ENCODE data around the gene TFB1M. TPM values are rescaled to one million over a fixed set of nuclear protein-coding genes. Genes with fewer than 3 reads are reported as not detected.

The TFB1M gene
- total and polyA plus RNA-seq, 2 donors (not counting 1 experiment from before 2014, with no cell fraction given), result 16.3 to 28.9 TPM

GRCh38 chr6:155333414-155333813 is 19.1 kb upstream of the TFB1M start:
- H3K4me2 ChIP-seq (ENCODE audit: extremely low read depth, insufficient read depth, low read length), result no peak overlapping the region
- H3K79me2 ChIP-seq (ENCODE audit: control insufficient read depth, insufficient read depth, low read length), result no peaks in the 10 kb centered on the region
- H3K4me1 ChIP-seq (ENCODE audit: control insufficient read depth, extremely low read depth, insufficient read depth, low read length), result no peaks in the 10 kb centered on the region
- H3K27me3 ChIP-seq (ENCODE audit: control insufficient read depth, insufficient read depth, low read length), result no peaks in the 10 kb centered on the region
- no peaks in the 10 kb centered on the region for H4K20me1 ChIP-seq (ENCODE audit: control insufficient read depth, extremely low read depth, insufficient read depth, low read length)
- no peak for DNase-seq (ENCODE audit: low read depth in 2 of 2)
- no peak overlapping the region for H3K27ac ChIP-seq (ENCODE audit: insufficient read depth, low read length)
- peak overlapping the region; percentile 61 for H2AFZ ChIP-seq (ENCODE audit: low read length)
- H3K9me3 ChIP-seq (ENCODE audit: control insufficient read depth, insufficient read depth, low read depth, low read length), result no peaks in the 10 kb centered on the region
- TF ChIP-seq CTCF (conservative IDR thresholded peaks at IDR 0.05 in 1 of 2, IDR thresholded peaks at IDR 0.05 in 1 of 2; ENCODE audit: low read depth in 1 of 2, low read length in 2 of 2) (no peak), EZH2 (IDR thresholded peaks at IDR 0.05; ENCODE audit: low read length, missing control alignments) (no peak)
- H3K4me3 ChIP-seq (replicated peaks in 1 of 4; ENCODE audit: control extremely low read depth in 1 of 4, insufficient read depth in 1 of 4, low read depth in 3 of 4, low read length in 4 of 4), result no peak overlapping the region
- H3K9ac ChIP-seq (ENCODE audit: insufficient read depth, low read length), result no peak overlapping the region
- no peaks in the 10 kb centered on the region for H3K36me3 ChIP-seq (ENCODE audit: control insufficient read depth, insufficient read depth, low read length)

DNA sequence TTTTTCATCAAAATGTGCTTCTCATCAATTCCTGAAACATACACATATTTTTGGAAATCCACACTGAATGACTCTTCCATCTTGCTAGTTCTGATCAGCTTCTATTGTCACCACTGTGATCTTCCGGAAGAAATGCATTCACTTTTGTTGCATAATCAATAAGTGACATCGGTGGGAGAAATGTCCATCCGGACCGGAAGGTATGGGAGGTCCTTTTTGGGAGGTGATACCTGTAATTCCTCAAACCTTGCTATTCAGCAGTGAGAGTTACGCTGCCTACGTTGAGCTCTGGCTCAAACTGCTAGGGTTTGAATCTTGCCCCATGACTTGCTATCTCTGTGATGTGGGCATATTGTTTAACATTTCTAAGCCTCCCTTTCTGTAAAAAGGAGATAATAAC is 16.6 kb upstream of the TFB1M start:
- no peak overlapping the region for H3K27ac ChIP-seq (ENCODE audit: insufficient read depth, low read length)
- peaks cover 2% of the 10 kb centered on the region for H3K4me1 ChIP-seq (ENCODE audit: control insufficient read depth, extremely low read depth, insufficient read depth, low read length)
- no peaks in the 10 kb centered on the region for H3K36me3 ChIP-seq (ENCODE audit: control insufficient read depth, insufficient read depth, low read length)
- H3K9me3 ChIP-seq (ENCODE audit: control insufficient read depth, insufficient read depth, low read depth, low read length), result no peaks in the 10 kb centered on the region
- no peaks in the 10 kb centered on the region for H3K27me3 ChIP-seq (ENCODE audit: control insufficient read depth, insufficient read depth, low read length)
- no peak overlapping the region for H3K4me2 ChIP-seq (ENCODE audit: extremely low read depth, insufficient read depth, low read length)
- no peak for TF ChIP-seq CTCF (conservative IDR thresholded peaks at IDR 0.05 in 1 of 2, IDR thresholded peaks at IDR 0.05 in 1 of 2; ENCODE audit: low read depth in 1 of 2, low read length in 2 of 2)
- no peak for TF ChIP-seq EZH2 (IDR thresholded peaks at IDR 0.05; ENCODE audit: low read length, missing control alignments)
- no peak overlapping the region for H2AFZ ChIP-seq (ENCODE audit: low read length)
- no peaks in the 10 kb centered on the region for H4K20me1 ChIP-seq (ENCODE audit: control insufficient read depth, extremely low read depth, insufficient read depth, low read length)
- no peak overlapping the region for H3K9ac ChIP-seq (ENCODE audit: insufficient read depth, low read length)
- H3K79me2 ChIP-seq (ENCODE audit: control insufficient read depth, insufficient read depth, low read length), result no peaks in the 10 kb centered on the region
- DNase-seq (ENCODE audit: low read depth in 2 of 2), result no peak
- H3K4me3 ChIP-seq (replicated peaks in 1 of 4; ENCODE audit: control extremely low read depth in 1 of 4, insufficient read depth in 1 of 4, low read depth in 3 of 4, low read length in 4 of 4), result no peak overlapping the region

DNA sequence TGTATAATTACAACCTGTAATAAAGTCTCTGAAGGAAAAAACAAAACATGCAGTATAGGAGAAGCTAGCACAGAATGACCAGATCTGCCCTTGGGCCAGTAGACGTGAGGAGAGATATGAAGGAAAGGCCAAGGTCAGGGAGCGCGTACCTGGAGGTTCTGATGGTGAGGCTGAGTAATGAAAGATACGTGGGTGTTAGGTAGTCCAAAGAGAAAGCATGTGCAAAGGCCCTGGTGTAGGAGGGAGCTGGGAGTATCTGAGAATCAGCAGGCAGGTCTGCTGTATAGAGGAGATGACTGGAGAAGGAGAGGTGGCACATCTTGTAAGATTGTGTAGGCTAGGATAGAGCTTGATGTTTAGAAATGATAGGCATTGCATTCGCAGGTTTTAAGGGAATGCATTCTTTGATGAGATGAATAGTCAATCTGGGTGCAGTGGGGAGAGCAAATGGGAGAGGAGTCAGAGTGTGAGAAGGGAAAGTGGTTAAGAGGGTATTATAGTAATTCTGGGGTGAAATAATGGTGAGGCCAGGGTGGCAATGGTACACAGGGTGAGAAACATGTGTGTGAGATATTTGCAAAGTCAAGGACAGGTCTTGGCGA is 15.9 kb upstream of the TFB1M start:
- Histone ChIP-seq H3K36me3 (ENCODE audit: control insufficient read depth, insufficient read depth, low read length) (no peaks in the 10 kb centered on the region), H3K4me3 (replicated peaks in 1 of 4; ENCODE audit: control extremely low read depth in 1 of 4, insufficient read depth in 1 of 4, low read depth in 3 of 4, low read length in 4 of 4) (no peak overlapping the region), H3K4me1 (ENCODE audit: control insufficient read depth, extremely low read depth, insufficient read depth, low read length) (peaks cover 2% of the 10 kb centered on the region), H3K79me2 (ENCODE audit: control insufficient read depth, insufficient read depth, low read length) (no peaks in the 10 kb centered on the region), H4K20me1 (ENCODE audit: control insufficient read depth, extremely low read depth, insufficient read depth, low read length) (no peaks in the 10 kb centered on the region), H3K27me3 (ENCODE audit: control insufficient read depth, insufficient read depth, low read length) (no peaks in the 10 kb centered on the region), H3K9ac (ENCODE audit: insufficient read depth, low read length) (no peak overlapping the region), H3K4me2 (ENCODE audit: extremely low read depth, insufficient read depth, low read length) (no peak overlapping the region), H3K9me3 (ENCODE audit: control insufficient read depth, insufficient read depth, low read depth, low read length) (no peaks in the 10 kb centered on the region), H2AFZ (ENCODE audit: low read length) (no peak overlapping the region), H3K27ac (ENCODE audit: insufficient read depth, low read length) (no peak overlapping the region)
- no peak for DNase-seq (ENCODE audit: low read depth in 2 of 2)
- no peak for TF ChIP-seq EZH2 (IDR thresholded peaks at IDR 0.05; ENCODE audit: low read length, missing control alignments)
